HUES64 (cell line): ENCODE measurements around the gene DMXL1.
"Not testable (repeated sequence)": the region's sequence is repeated elsewhere in the genome, so short reads cannot be mapped to it uniquely, and the experiment has no call there.

Experiments used
- H3K27ac ChIP-seq: 2 replicates; pipeline ENCODE4 v1.7.0; 2013; ENCODE audit warnings: low read depth, low read length, inconsistent platforms
- H3K27me3 ChIP-seq: 2 replicates; pipeline ENCODE4 v1.6.1; 2013; ENCODE audit warnings: mild to moderate bottlenecking, low read length; ENCODE audit not compliant: insufficient read depth
- H3K36me3 ChIP-seq: 2 replicates; pipeline ENCODE4 v1.6.1; 2013; ENCODE audit warnings: mild to moderate bottlenecking, low read length; ENCODE audit not compliant: insufficient read depth
- H3K4me1 ChIP-seq: 2 replicates; pipeline ENCODE4 v1.6.1; 2013; ENCODE audit warnings: mild to moderate bottlenecking, low read length, moderate library complexity; ENCODE audit not compliant: insufficient read depth
- H3K4me3 ChIP-seq: 2 replicates; pipeline ENCODE4 v1.5.1; 2013; ENCODE audit warnings: mild to moderate bottlenecking, low read length, moderate library complexity
- H3K9ac ChIP-seq: 2 replicates; pipeline ENCODE4 v1.6.1; 2013; ENCODE audit warnings: mild to moderate bottlenecking, low read depth, low read length
- H3K9me3 ChIP-seq: 2 replicates; pipeline ENCODE4 v1.6.1; 2013; ENCODE audit warnings: low read depth, low read length; ENCODE audit not compliant: insufficient read depth
- WGBS: fragments of 150-250, 120-280 bp; methylation state at CpG from one replicate; pipeline ENCODE4 v1.1.7; 2013; ENCODE audit warnings: missing lambda C conversion rate; 5-methylcytosine and 5-hydroxymethylcytosine counted together

Gene DMXL1

GRCh38 chr5:119131530-119132304, 60.8 kb downstream of the DMXL1 start:
- WGBS, result 100% methylated on average over 1 of the region's 2 CpGs
- Histone ChIP-seq H3K27ac (no peak overlapping the region), H3K4me3 (no peak overlapping the region), H3K4me1 (no peaks in the 10 kb centered on the region), H3K9ac (no peak overlapping the region), H3K27me3 (no peaks in the 10 kb centered on the region), H3K9me3 (peaks cover 30% of the 10 kb centered on the region), H3K36me3 (peaks cover 71% of the 10 kb centered on the region)

GRCh38 chr5:119135743-119136142, 64.9 kb downstream of the DMXL1 start:
- H3K4me3 ChIP-seq, H3K27ac ChIP-seq, H3K27me3 ChIP-seq, H3K9ac ChIP-seq, H3K4me1 ChIP-seq: not testable (repeated sequence)
- Histone ChIP-seq H3K9me3 (peaks cover 66% of the 10 kb centered on the region), H3K36me3 (peaks cover 74% of the 10 kb centered on the region)
- WGBS, result 96% methylated on average over 4 of the region's 4 CpGs

- no peaks in the 10 kb centered on the region for H3K27me3 ChIP-seq
- 96% methylated on average over 7 of the region's 7 CpGs for WGBS
- H3K4me3 ChIP-seq, result no peak overlapping the region
- H3K36me3 ChIP-seq, result peaks cover 73% of the 10 kb centered on the region
- H3K9me3 ChIP-seq, result peaks cover 69% of the 10 kb centered on the region
- no peaks in the 10 kb centered on the region for H3K4me1 ChIP-seq
- no peak overlapping the region for H3K9ac ChIP-seq
- H3K27ac ChIP-seq, result no peak overlapping the region
Observed at GRCh38 chr5:119136666-119137318, 65.9 kb downstream of the DMXL1 start.

GRCh38 chr5:119153629-119154028, 82.7 kb downstream of the DMXL1 start:
- H3K9me3 ChIP-seq, result no peaks in the 10 kb centered on the region; the same call in 1 of the 2 replicates
- no peak overlapping the region for H3K9ac ChIP-seq
- no peaks in the 10 kb centered on the region for H3K27me3 ChIP-seq
- no peak overlapping the region for H3K4me3 ChIP-seq
- H3K27ac ChIP-seq, result no peak overlapping the region
- peaks cover under 1% of the 10 kb centered on the region; the same call in 1 of the 2 replicates for H3K4me1 ChIP-seq
- 92% methylated on average over 4 of the region's 4 CpGs for WGBS
- peaks cover 44% of the 10 kb centered on the region for H3K36me3 ChIP-seq

- peaks cover 5% of the 10 kb centered on the region; the same call in 1 of the 2 replicates for H3K4me1 ChIP-seq
- H3K9me3 ChIP-seq, result no peaks in the 10 kb centered on the region; the same call in 1 of the 2 replicates
- H3K36me3 ChIP-seq, result peaks cover 14% of the 10 kb centered on the region; the same call in 1 of the 2 replicates
- no peaks in the 10 kb centered on the region for H3K27me3 ChIP-seq
- no peak overlapping the region for H3K9ac ChIP-seq
- H3K4me3 ChIP-seq, result no peak overlapping the region
- 88% methylated on average over 2 of the region's 2 CpGs for WGBS
- no peak overlapping the region for H3K27ac ChIP-seq
Observed at GRCh38 chr5:119158144-119158543, 87.3 kb downstream of the DMXL1 start.

DNA sequence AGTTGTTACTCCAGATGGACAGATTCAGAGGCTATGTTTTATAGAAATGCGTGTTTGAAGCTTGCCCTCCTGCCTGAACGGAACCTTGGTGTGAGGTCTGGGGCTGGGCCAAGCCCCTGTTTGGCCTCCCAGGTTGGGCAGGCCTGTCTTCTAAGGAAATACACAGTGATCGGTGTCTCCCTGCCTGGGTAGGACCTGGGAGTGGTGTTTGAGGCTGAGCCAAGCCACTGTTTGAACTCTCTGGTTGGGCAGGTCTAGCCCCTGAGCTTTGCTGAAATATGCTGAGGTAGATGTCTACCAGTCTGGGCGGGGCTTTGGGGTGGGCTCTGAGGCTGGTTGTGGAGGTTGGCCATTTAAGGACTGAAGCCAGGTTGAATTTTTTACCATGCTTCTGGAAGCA, 90.5 kb downstream of the DMXL1 start:
- H3K9me3 ChIP-seq, result peaks cover 9% of the 10 kb centered on the region; the same call in 1 of the 2 replicates
- no peaks in the 10 kb centered on the region for H3K27me3 ChIP-seq
- H3K4me3 ChIP-seq, result no peak overlapping the region
- no peak overlapping the region for H3K27ac ChIP-seq
- H3K36me3 ChIP-seq, result peaks cover 23% of the 10 kb centered on the region
- H3K4me1 ChIP-seq, result peaks cover 11% of the 10 kb centered on the region
- WGBS, result 98% methylated on average over 4 of the region's 4 CpGs
- no peak overlapping the region for H3K9ac ChIP-seq

- Histone ChIP-seq H3K27ac (peak overlapping the region; percentile 82), H3K9me3 (peaks cover 9% of the 10 kb centered on the region; the same call in 1 of the 2 replicates), H3K9ac (no peak overlapping the region), H3K27me3 (no peaks in the 10 kb centered on the region), H3K4me3 (no peak overlapping the region), H3K36me3 (peaks cover 34% of the 10 kb centered on the region), H3K4me1 (peaks cover 27% of the 10 kb centered on the region)
- 90% methylated on average over 4 of the region's 4 CpGs for WGBS
Observed at GRCh38 chr5:119166026-119166425, 95.1 kb downstream of the DMXL1 start.

DNA sequence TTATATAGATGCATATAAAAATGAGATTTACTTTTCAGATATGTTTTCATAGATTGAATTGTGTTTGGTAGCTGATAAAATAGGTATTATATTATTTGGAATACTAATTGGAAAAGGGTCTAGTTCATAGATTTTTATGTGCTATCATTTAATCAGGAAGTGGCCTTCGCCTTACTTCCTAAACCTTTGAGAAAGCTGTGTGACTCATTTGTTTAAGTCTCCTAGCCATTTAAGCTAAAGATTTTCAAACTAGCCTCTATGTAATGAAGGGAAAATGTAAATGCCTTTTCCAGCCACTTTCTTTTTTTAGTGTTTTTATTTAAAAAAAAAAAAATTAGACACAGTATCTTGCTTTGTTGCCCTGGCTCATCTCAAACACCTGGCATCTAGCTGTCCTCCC, 97.5 kb downstream of the DMXL1 start:
- Histone ChIP-seq H3K4me1 (peaks cover 27% of the 10 kb centered on the region), H3K9ac (no peak overlapping the region), H3K27ac (no peak overlapping the region), H3K27me3 (no peaks in the 10 kb centered on the region), H3K9me3 (peaks cover 9% of the 10 kb centered on the region; the same call in 1 of the 2 replicates), H3K4me3 (no peak overlapping the region), H3K36me3 (peaks cover 45% of the 10 kb centered on the region)
- WGBS, result 100% methylated on average over 1 of the region's 1 CpG

- peaks cover 26% of the 10 kb centered on the region; the same call in 1 of the 2 replicates for H3K36me3 ChIP-seq
- H3K4me3 ChIP-seq, result no peak overlapping the region
- H3K4me1 ChIP-seq, result peaks cover 18% of the 10 kb centered on the region
- H3K27ac ChIP-seq, result no peak overlapping the region
- H3K9ac ChIP-seq, result no peak overlapping the region
- no peaks in the 10 kb centered on the region for H3K27me3 ChIP-seq
- H3K9me3 ChIP-seq, result no peaks in the 10 kb centered on the region
Observed at GRCh38 chr5:119171686-119172085, 100.8 kb downstream of the DMXL1 start.

DNA sequence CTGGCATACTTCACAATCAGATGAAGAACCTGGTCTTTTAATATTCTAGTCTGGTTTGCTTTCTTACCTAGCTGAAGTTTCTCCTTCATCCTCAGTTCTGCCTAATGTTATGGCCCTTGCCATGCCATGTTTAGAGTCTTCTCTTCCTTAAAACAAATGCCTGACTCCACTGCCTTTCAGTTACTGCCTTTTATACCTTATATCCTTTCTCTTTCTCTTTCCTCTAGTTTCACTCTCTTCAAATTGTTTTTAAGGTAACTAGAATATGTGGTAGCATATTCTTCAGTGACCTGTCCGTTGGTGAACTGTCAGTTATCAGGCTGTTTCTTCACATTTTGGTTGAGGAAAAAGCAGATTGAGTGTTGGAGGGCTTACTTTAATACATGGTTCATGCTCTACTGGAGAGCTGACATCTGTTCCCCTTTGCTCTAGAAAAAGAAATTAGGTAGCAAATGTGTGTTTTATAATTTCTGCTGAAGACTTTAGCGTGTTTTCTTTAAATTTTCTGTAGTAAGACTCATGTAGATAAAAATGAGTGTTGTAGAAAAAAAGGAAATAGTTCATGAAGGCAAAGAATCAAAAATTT, 103.8 kb downstream of the DMXL1 start:
- 90% methylated on average over 2 of the region's 2 CpGs for WGBS
- H3K27ac ChIP-seq, result no peak overlapping the region
- no peaks in the 10 kb centered on the region for H3K27me3 ChIP-seq
- no peak overlapping the region for H3K4me3 ChIP-seq
- no peaks in the 10 kb centered on the region; the same call in 1 of the 2 replicates for H3K4me1 ChIP-seq
- no peak overlapping the region for H3K9ac ChIP-seq
- peaks cover 34% of the 10 kb centered on the region for H3K36me3 ChIP-seq
- no peaks in the 10 kb centered on the region for H3K9me3 ChIP-seq

DNA sequence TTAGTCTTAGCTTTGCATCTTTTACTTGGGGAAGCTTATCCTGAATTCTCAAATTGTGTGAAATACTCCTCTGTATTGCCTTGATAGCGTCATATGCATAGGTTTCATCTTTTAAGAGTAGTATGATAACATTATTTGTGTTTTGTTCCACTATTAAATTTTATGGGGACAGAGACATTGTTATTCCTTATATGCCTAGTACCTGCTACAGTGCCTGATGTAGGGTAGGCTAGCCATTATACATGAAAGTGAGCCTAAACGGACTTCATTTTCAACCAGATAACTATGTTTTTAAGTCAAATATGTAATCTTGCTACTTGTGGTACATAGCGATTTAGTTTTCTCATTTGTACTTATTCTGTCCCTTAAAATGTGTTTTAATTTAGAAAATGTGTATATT, 105.9 kb downstream of the DMXL1 start:
- Histone ChIP-seq H3K9me3 (no peaks in the 10 kb centered on the region), H3K27me3 (no peaks in the 10 kb centered on the region), H3K27ac (no peak overlapping the region), H3K4me3 (no peak overlapping the region), H3K36me3 (peaks cover 24% of the 10 kb centered on the region), H3K9ac (no peak overlapping the region), H3K4me1 (peaks cover 7% of the 10 kb centered on the region)
- WGBS, result 82% methylated on average over 1 of the region's 3 CpGs
